NT2/D1 (cell line): ENCODE measurements around the gene IL21.

ENCODE experiments used
- SUZ12 ChIP-seq: IDR thresholded peaks from 2 replicates; pipeline ENCODE4 v1.6.1; 2011; ENCODE audit not compliant: insufficient read length, insufficient read depth; ENCODE audit errors: extremely low read depth
- ZNF274 ChIP-seq: IDR thresholded peaks from 2 replicates; pipeline ENCODE4 v1.6.1; 2011; ENCODE audit warnings: mild to moderate bottlenecking, low read depth, low read length

- TF ChIP-seq ZNF274 = no peak
- TF ChIP-seq SUZ12 = no peak
Observed at GRCh38 chr4:122639181-122639580, 18.3 kb upstream of the IL21 start.
